Mammary epithelial cell (primary cell): ENCODE measurements around the gene IGSF21.

ENCODE experiments used
- EZH2 ChIP-seq: IDR thresholded peaks from 2 replicates; pipeline ENCODE4 v1.6.1; 2012; ENCODE audit warnings: low read length, inconsistent platforms, borderline replicate concordance
- TF ChIP-seq, protein P1 (sequence below), 2 donors: IDR thresholded peaks in 1 of 2; conservative IDR thresholded peaks in 1 of 2; 2 replicates each; pipeline ENCODE4 v1.5.1; 2011 to 2012; ENCODE audit warnings: inconsistent platforms in 2 of 2, low read length in 2 of 2, mild to moderate bottlenecking in 2 of 2, control low read depth in 1 of 2, low read depth in 1 of 2; ENCODE audit not compliant: insufficient read depth in 1 of 2; ENCODE audit errors: extremely low read depth in 1 of 2

DNA sequence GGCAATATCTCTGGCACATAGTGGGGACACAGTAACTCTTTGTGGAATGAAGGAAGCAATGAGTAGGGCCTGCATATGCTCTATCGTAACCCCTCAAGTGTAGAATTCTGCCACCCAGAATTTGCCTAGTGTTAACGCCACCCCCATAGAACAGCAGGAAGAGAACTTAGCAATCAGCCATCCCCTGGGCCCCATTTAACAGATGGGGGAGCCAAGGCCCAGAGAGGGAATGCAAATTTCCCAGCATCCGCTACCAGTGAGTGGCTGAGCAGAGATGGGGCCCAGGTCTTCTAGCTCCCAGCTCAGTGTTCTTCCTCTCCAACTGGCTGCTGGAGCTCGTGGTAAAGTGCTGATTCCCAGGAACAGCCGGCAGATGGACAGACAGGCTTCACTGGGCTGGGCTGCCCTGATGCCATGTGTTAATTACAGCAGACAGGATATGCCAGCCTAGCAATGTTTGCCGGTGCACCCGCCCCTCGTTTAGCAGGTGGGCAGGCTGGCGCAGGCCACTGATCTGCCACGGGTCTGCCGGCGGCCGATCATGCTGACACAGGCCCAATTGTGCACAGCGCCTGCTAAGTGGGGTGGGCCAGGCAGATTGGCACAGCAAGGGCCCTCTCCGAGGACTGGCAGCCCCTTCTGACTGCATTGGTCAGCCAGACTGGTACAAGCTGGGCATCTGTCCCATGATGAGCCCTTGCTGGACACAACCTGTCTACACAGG, 171.9 kb downstream of the IGSF21 start:
- TF ChIP-seq, protein P1, sequence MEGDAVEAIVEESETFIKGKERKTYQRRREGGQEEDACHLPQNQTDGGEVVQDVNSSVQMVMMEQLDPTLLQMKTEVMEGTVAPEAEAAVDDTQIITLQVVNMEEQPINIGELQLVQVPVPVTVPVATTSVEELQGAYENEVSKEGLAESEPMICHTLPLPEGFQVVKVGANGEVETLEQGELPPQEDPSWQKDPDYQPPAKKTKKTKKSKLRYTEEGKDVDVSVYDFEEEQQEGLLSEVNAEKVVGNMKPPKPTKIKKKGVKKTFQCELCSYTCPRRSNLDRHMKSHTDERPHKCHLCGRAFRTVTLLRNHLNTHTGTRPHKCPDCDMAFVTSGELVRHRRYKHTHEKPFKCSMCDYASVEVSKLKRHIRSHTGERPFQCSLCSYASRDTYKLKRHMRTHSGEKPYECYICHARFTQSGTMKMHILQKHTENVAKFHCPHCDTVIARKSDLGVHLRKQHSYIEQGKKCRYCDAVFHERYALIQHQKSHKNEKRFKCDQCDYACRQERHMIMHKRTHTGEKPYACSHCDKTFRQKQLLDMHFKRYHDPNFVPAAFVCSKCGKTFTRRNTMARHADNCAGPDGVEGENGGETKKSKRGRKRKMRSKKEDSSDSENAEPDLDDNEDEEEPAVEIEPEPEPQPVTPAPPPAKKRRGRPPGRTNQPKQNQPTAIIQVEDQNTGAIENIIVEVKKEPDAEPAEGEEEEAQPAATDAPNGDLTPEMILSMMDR (conservative IDR thresholded peaks at IDR 0.05 in 1 of 2, IDR thresholded peaks at IDR 0.05 in 1 of 2; ENCODE audit: extremely low read depth in 1 of 2, insufficient read depth in 1 of 2, low read depth in 1 of 2, low read length in 2 of 2) = no peak
- TF ChIP-seq EZH2 = no peak
